Skeletal muscle cell (primary cell): ENCODE data around the gene DCDC2.
A peak's percentile ranks its signal among the peaks of the same experiment; 100 is the strongest.
"Not testable (repeated sequence)": the region's sequence is repeated elsewhere in the genome, so short reads cannot be mapped to it uniquely, and the experiment has no call there.

Experiments used
- DNase-seq: peaks from one replicate; pipeline ENCODE4 v3.0.0-alpha.2; 2010; ENCODE audit warnings: low read depth
- H3K4me3 ChIP-seq: 2 replicates; pipeline ENCODE4 v1.5.1; 2011; ENCODE audit warnings: low read depth, mild to moderate bottlenecking, control low read depth, low read length, moderate library complexity

Gene DCDC2

DNA sequence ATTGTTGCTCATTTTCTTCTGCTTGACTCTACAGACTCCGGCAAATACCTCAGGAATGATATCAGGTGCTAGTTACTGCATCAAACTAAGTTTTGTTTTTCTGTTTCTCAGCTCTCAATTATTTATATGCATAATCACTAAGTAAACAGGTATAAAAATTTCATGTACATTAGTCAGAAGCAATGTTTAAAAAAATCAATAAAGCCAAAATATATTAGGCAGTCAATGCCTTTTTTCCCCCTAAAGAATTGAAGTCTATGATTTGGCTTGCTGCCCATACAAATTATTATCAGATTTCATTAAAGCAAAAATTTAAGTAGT, 24.3 kb upstream of the DCDC2 start:
- DNase-seq: no peak
- H3K4me3 ChIP-seq: no peak overlapping the region

DNA sequence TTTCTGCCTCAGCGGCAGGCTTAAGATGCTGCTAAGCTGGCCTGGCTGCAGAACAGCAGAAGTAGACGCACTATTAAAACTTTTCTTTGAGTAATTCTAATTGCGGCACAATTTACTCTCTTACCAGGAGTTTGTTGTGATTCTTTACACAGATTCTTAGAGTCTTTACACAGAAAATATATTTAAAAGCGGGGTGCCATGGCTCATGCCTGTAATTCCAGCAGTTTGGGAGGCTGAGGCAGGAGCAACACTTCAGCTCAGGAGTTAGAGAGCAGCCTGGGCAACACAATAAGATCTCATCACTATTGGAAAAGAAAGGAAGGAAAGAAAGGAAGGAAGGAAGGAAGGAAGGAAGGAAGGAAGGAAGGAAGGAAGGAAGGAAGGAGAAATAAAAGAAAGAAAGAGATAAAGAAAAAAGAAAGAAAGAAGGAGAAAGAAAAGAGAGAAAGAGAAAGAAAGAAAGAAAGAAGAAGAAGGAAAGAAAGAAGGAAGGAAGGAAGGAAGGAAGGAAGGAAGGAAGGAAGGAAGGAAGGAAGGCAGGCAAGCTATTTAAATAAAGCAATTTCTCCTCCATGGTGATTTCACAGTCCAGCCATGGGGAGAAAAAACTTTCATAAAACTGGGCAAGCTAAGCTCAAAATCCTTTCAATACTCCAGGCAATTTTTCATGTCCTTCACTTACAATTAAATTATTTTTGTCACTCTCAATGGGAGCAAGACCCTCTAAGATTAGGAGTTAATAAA, 23.8 kb upstream of the DCDC2 start:
- no peak for DNase-seq
- H3K4me3 ChIP-seq: no peak overlapping the region

DNA sequence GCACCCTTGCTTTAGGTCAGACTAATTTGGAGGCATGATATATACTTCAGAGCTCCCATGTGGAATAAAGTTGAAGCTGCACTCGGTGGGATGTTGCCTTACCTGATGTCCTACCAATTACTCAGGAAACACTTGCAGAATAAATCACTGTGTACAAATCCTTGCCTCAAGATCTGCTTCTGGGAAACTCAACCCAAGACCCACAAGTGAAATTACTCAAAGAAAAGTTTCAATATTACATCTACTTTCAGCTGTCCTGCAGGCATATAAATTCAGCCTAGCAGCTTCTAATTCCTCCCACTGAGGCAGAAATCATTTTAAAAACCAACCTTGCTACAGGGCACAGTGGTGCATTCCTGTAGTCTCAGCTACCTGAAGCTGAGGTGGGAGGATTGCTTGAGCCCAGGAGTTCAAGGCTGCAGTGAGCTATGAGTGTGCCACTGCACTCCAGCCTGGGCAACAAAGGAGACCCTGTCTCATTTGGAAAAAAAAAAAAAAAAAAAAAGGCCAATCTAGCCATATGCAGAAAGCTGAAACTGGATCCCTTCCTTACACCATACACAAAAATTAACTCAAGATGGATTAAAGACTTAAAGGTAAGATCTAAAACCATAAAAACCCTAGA, 20.7 kb upstream of the DCDC2 start:
- DNase-seq: no peak
- no peak overlapping the region for H3K4me3 ChIP-seq

DNA sequence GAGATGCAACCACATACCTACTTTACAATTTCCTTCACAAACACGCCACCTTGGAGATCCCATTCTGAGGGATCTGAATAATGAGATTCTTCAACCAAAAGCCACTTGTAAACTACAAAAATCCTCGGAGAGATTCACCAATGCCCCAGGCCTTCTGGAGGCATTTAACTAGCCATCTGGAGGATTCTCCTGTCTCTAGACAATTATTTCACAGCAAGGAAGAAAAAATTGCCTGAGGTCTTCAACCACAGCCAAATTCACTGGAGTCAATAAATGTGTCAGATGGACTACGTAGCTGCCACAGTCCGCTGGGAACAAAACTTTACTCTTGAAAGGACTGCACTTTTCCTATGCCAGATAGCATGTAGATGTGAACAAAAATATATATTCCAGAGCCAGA, 19.0 kb upstream of the DCDC2 start:
- H3K4me3 ChIP-seq: no peak overlapping the region
- DNase-seq: no peak

DNA sequence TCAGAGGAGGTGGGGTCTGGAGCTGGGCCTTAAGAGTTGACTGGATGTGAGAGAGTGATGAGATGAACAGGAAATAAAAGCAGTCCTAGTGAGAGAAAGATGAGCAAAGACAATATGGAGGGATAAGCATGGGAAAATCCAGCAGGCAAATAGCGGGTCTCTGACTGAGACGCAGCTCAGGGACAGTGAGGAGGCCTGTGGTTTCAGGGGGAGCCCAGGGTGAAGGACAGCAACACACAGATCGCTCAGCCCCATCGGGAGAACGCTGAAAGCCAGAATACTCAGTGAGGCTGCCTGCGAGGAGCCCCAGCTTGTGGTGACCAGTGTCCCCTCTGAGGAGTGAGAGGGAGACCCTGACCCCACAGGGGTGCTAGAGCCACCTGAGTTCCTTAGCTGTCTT, 16.8 kb upstream of the DCDC2 start:
- DNase-seq: no peak
- no peak overlapping the region for H3K4me3 ChIP-seq

DNA sequence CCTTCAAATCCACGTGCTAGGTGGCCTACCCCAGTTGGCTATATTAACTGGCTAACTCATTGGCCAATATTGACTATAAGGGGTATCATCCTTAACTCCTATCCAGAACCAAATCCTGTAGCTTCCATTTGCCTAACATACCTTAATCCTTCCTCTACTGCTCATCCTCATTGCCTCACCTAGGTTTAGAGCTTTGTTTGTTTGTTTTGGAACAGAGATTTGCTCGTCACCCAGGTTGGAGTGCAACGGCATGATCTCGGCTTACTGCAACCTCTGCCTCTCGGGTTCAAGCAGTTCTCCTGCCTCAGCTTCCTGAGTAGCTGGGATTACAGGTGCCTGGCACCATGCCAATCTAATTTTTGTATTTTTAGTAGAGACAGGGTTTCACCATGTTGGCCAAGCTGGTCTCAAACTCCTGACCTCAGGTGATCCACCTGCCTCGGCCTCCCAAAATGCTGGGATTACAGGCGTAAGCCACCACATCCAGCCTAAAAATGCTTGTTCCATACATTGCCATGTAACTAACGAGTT, 7.3 kb upstream of the DCDC2 start:
- not testable (repeated sequence) for H3K4me3 ChIP-seq, DNase-seq

DNA sequence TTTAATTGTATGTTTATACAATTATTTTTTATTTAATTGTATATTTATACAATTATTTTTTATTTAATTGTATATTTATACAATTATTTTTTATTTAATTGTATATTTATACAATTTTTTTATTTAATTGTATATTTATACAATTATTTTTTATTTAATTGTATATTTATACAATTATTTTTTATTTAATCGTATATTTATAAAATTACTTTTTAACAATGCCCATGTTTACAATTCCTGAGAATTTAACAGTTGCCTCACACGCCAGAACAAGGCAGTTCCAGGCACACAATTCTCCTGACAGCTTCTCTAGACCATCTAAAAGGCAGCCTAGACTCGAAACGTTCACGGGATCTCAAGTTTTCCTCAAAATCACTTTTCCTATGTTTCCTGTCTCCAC, 4.5 kb upstream of the DCDC2 start:
- H3K4me3 ChIP-seq, DNase-seq: not testable (repeated sequence)

DNA sequence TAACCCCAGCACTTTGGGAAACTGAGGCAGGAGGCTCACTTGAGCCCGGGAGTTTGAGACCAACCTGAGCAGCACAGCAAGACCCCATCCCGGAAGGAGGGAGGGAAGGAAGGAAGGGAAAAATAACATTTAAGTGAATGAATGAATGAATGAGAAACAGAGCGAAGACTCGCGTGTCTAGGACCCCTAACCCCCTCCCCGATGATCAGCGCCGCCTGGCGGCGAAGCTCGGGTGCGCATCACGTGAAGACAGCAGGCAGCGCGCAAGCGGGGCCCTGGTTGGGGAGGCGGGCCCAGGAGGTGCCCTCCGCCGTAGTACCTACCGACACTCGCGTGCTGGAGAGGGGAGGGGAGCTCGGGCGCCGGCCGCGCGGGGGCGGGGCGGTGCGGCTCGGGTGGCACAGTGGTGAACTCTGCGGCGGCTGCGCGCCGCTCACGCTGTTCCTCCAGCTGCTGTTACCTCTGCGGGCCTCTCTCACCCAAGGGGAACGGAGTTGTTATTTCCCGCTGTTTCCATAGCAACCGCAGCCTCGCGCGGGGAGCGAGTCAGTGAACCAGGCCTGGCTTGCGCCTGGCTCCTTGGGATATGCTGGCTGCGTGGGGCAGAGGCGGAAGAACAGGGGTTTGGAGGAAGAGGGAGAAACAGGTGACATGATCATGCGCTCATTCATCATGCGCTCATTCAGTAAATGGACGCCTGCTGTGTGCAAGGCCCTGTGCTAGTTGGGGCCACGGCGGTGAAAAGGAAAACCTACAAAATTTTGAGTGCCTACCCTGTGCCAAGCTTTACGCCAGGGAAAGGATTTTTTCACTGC, 2.0 kb upstream of the DCDC2 start:
- DNase-seq: peak; percentile 30
- peak overlapping the region; percentile 58 for H3K4me3 ChIP-seq

DNA sequence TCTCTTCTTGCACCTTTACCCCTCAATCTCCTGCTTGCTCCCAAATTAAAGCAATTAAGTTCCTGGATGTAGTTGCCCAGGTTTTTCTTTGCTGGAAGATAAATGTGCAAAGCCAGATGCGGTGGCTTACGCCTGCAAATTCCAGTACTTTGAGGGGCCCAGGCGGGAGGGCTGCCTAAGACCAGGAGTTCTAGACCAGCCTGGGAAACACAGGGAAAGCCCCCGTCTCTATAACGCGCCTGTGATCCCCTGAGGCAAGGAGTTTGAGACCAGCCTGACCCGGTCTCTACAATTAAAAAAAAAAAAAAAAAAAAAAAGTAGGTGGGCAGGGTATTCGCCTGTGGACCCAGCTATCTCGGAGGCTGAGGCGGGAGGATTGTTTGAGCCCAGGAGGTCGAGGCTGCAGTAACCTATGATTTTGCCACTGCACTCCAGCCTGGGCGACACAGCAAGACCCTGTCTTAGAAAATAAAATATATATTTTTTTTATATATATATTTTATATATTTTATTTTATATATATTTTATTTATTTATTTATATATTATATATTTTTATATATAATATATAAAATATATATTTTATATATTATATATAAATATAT, 461 bp upstream of the DCDC2 start:
- DNase-seq: no peak
- H3K4me3 ChIP-seq: no peak overlapping the region

DNA sequence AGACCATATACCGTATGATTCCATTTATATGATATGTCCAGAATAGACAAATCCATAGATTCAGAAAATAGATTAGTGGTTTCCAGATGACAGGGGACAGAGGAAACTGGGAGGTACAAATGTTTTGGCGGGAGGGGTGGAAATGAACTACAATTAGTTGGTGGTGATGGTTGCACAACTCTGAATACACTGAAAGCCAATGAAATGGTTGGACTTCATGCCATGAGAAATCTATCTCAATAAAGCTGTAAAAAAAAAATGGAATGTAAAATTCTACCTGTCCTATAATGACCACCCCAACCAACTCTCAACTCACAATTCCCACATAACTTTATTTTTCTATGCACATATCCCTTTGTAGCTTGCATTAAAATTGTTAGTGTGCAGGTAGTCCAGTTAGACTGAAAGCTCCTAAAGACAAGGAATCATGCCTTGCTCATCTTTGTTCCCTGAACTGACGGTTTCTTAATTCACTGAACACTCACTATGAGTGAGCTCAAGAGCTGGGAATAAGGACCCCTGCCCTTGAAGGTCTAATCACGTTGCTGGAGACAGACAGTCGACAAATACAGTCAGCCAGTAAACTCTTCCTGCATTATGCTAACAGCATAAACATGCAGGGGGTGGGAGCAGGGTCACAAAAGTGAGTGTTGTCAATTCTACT, 1.4 kb downstream of the DCDC2 start:
- no peak for DNase-seq

DNA sequence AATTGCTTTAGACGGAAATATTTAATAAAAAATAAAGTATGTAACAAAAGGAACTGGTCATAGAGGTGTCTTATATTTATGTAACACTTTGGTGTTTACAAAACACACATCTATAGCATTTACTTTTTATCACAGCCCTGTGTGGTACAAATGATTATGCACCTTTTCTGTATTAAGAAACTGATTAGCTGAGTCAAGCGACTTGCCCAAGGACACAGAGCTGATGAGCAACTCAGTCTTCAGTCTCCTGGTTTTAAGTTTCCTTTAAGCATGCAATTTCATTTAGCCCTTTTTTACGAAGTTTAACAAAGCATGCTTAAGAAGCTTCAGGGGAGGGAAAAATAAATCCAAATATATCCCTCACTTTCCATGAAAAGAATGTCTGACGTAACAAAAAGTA, 2.5 kb downstream of the DCDC2 start:
- no peak overlapping the region for H3K4me3 ChIP-seq
- no peak for DNase-seq

More for the DNA sequence above, 1.4 kb downstream of the DCDC2 start:
- H3K4me3 ChIP-seq: no peak overlapping the region

DNA sequence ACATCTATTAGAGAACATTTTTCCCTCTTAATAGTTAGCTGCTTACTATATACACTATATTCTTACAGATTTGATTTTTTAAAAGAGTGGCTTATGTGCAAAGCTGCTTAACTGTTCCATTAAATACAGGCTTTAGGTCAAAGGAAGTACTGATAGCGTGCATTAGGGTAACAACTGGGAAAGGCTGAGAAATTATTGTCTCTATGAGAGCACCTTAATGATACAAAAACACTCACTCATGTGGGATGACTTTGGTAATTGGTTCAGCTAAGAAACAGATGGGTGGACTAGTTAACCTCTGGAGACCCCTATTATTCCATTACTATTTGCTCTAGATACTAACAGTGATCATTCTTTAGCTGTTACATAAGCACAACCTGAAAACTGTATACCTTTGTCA, 4.0 kb downstream of the DCDC2 start:
- no peak overlapping the region for H3K4me3 ChIP-seq
- no peak for DNase-seq

DNA sequence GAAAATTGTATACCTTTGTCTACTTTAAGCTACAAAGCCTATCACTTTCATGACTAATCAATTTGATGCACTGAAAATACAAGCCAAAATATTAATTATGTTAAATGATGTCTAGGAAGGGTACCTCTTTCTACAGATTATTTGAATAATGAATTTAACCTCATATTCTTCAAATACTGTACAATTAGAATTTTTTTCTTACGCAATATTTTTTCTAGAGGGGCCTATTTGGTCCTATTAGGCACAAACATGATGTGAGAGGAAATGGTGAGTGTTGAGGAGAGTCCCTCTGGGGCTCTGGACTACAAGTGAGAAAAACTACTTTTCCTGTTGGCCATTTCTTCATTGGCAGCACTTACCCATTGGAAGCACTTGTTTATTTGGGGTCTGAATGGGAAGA, 5.4 kb downstream of the DCDC2 start:
- no peak for DNase-seq
- no peak overlapping the region for H3K4me3 ChIP-seq

DNA sequence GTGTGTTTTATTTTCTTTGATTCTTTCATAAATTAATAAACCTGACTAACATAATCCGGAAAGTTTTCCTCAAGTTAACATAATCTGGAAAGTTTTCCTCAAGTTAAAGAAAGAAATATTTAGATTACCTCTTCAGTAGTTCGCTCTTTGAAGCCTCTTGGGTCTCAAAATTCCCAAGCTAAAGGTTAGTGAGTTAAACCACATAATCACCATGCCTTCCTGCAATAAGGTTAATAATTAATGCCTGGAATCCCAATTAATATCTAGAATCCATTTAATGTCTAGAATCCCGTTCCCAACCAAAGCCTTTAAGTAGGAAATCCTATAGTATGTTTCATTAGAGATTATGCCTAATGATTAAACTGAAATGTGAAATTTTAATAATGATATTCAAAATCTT, 12.9 kb downstream of the DCDC2 start:
- no peak for DNase-seq
- H3K4me3 ChIP-seq: no peak overlapping the region

DNA sequence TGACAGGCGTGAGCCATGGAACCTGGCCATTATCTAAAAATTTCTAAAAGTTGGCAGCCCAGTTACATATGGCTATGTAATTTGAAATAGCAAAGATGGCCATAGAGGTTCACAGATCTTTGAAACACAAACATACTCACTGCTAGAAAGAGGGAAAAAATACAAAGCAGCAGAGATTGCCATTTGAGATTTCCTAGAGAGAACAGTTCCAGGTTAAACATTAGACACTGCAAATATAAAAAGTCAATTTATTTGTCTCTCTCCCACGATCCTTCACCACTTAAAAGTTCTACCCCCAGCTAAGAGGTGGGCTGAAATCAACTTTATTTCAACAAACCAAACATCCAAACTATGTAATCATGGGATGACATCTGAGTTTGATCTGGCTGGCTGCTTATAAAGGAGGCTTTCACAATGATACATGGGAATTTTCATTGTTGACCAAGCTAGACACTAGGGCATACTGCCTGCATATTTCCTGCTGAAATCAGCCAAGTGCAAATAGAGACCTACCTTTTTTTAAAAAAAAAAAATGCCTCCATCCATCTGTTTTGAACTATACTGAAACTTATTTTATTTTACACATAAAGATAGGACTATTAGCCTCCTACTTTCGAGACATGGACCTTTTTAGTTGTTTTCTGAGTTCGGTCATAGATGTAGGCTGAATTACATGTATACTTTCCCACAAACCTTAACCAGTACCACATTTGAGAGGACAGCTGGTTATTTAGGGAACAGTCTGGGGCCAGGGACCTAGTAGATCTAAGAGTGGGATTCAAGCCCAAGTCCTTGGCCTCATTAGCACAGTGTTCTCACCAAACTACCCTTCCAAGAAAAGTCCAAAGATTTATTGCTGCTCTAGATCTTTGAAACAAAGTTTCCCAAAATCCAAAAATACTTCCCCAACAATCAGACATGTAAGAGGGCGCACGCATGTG, 16.6 kb downstream of the DCDC2 start:
- H3K4me3 ChIP-seq: no peak overlapping the region
- DNase-seq: no peak

DNA sequence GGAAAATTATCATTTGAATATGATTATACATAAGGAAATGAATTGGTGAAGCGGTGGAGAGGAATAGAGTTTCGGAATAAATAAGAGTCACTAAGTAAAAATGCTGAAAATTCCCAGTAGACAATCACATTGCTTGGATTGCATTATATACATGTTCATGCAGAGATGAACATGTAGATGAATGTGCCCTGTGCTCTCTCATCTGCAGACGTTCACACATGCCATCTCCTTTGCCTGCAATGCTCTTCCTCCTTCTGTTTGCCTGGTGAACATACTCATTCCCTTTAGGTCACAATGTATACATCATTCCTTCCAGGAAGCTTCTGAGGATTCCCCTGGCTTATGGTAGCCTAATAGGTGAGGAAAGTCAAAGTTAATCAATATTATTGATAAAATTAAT, 17.9 kb downstream of the DCDC2 start:
- DNase-seq: no peak
- H3K4me3 ChIP-seq: no peak overlapping the region

DNA sequence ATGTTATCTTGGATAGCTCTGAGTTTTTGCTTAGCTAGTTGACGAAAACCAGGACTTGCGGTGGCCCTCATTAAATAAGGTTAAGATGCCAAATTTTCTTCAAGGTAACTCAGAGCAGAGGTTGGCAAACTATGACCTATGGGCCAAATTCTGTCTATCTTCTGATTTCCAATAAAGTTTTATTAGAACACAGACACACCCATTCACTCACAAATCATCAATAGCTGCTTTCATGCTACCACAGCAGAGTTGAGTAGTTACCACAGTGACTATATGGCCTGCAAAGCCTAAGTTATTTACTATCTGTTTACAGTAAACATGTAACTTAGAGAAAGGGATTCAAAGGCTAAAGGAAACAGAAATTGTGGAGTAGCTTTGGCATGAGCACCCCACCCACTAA, 23.6 kb downstream of the DCDC2 start:
- DNase-seq: no peak

DNA sequence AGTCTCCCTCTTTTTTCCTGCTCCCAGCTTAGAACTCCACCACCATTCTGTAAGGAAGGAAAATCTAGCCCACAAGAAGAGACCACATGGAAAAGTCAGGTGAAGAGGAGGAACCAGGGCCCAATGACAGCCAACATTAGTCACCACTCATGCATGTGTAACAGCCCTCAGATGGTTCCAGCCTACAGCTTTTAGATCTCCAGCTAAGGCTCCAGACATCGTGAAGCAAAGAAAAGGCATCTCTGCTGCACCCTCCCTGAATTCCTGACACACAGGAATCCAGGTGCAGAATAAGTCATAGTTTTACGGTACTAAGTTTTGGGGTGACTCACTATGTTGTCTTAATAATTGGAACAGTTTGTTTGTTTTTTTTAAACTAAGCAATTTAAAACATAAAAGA, 25.5 kb downstream of the DCDC2 start:
- no peak overlapping the region for H3K4me3 ChIP-seq
- DNase-seq: no peak

More for the DNA sequence above, 23.6 kb downstream of the DCDC2 start:
- H3K4me3 ChIP-seq: no peak overlapping the region
